ENCODE data around the gene SOCS1.
"Not testable (repeated sequence)": the region's sequence is repeated elsewhere in the genome, so short reads cannot be mapped to it uniquely, and the experiment has no call there.

DNA sequence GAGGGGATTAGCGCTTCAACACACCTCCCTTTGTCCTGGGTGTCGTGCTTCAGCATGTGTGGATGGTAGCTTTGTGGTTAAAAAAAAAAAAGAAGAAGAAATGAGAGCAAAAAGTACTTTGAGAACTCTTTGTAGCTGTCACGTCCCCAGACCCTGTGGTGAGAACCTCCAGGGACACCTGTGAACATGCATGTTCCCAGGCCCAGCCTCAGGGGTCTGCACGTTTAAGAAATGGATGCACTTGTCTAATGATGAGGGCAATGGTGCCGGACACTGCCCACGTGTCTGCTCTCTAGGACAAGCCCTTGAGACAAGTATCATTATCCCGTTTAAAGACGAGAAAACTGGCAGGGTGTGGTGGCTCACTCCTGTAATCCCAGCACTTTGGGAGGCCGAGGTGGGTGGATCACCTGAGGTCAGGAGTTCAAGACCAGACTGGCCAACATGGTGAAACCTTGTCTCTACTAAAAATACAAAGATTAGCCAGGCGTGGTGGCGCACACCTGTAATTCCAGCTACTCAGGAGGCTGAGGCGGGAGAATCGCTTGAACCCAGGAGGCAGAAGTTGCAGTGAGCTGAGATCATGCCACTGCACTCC is 43.0 kb upstream of the SOCS1 start:
- TF ChIP-seq TAF1 (IDR thresholded peaks at IDR 0.05; ENCODE audit: borderline replicate concordance, low read depth, low read length); POLR2AphosphoS5 (IDR thresholded peaks at IDR 0.05; ENCODE audit: low read depth, low read length); POLR2A (IDR thresholded peaks at IDR 0.05; ENCODE audit: low read depth, low read length): not testable (repeated sequence)

Measured in GM12892 (cell line).